H1 (cell line): ENCODE results near the gene CNNM2.

Experiments
- EZH2 ChIP-seq: fragments of 200-600 bp; sonication (generic); IDR thresholded peaks from 2 replicates; pipeline ENCODE4 v1.7.1; 2012; ENCODE audit warnings: low read depth, mild to moderate bottlenecking, moderate library complexity, low read length, inconsistent platforms; ENCODE audit not compliant: severe bottlenecking
- POLR2A ChIP-seq, 2 experiments: IDR thresholded peaks; 1 replicate in 1 of 2; 2 replicates in 1 of 2; pipeline ENCODE4 v1.6.1; 2011; ENCODE audit warnings: low read depth in 2 of 2, low read length in 2 of 2, mild to moderate bottlenecking in 2 of 2; ENCODE audit errors: control extremely low read depth in 1 of 2
- TF ChIP-seq, protein P1 (sequence below), 3 experiments: IDR thresholded peaks; 1 replicate in 2 of 3; 2 replicates in 1 of 3; pipeline versions ENCODE4 v1.5.1 to v1.6.1; 2011; ENCODE audit warnings: low read length in 3 of 3, mild to moderate bottlenecking in 3 of 3, inconsistent platforms in 2 of 3, low read depth in 1 of 3, moderate library complexity in 1 of 3; ENCODE audit not compliant: insufficient read depth in 1 of 3; ENCODE audit errors: control extremely low read depth in 1 of 3

DNA sequence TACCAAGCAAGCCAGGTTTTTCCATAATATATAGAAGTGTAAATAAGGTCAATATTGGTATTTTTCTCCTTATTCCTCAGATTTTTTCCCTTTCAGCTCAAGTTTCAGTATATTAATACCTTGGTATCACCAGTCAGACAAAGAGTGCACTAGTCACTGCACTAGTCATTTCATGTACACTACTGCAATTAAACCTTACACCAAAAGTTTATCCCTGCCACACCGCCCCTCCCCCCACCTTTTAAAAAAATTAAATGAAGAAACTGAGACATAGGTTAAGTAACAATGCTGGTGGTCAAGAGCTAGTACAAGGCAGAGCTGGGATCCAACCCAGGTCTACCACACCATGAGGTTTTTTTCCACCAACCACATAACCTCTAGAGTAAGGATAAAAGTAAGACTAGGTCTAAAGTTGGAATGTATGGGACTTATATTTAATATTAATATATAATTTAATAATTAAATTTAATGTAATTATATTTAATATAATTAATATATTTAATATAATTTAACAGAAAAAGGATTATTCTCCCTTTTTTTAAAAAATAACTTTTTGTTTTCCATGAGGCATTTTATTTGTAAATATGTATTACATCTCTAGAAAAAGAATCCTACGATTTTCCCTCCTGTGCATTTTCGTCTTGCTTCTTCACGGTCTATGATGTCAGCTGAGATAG lies 206.5 kb downstream of the CNNM2 start:
- no peak for TF ChIP-seq POLR2A (IDR thresholded peaks at IDR 0.05; ENCODE audit: control extremely low read depth in 1 of 2, low read depth in 2 of 2, low read length in 2 of 2)
- no peak for TF ChIP-seq EZH2
- TF ChIP-seq, protein P1, sequence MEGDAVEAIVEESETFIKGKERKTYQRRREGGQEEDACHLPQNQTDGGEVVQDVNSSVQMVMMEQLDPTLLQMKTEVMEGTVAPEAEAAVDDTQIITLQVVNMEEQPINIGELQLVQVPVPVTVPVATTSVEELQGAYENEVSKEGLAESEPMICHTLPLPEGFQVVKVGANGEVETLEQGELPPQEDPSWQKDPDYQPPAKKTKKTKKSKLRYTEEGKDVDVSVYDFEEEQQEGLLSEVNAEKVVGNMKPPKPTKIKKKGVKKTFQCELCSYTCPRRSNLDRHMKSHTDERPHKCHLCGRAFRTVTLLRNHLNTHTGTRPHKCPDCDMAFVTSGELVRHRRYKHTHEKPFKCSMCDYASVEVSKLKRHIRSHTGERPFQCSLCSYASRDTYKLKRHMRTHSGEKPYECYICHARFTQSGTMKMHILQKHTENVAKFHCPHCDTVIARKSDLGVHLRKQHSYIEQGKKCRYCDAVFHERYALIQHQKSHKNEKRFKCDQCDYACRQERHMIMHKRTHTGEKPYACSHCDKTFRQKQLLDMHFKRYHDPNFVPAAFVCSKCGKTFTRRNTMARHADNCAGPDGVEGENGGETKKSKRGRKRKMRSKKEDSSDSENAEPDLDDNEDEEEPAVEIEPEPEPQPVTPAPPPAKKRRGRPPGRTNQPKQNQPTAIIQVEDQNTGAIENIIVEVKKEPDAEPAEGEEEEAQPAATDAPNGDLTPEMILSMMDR (IDR thresholded peaks at IDR 0.05; ENCODE audit: control extremely low read depth in 1 of 3, insufficient read depth in 1 of 3, low read depth in 1 of 3, low read length in 3 of 3), result no peak
